Naive B cell (primary cell): Measurements from ENCODE around the gene CPEB1. TPM values are rescaled to one million over a fixed set of nuclear protein-coding genes. Genes with fewer than 3 reads are reported as not detected.

Experiments used
- ATAC-seq, 2 donors: fragments of 150-1000 bp; cut with Tn5 transposase; 2 replicates each; pipeline ENCODE4 v1.10.0; 2021; ENCODE audit warnings: low read depth in 2 of 2, mild to moderate bottlenecking in 2 of 2, moderate library complexity in 2 of 2
- DNase-seq: peaks from one replicate; pipeline ENCODE4 v3.0.0; 2022
- H3K27ac Mint-ChIP-seq, 6 donors: one replicate each; pipeline ENCODE4 v1.8.0; 2020 to 2022; ENCODE audit warnings: mild to moderate bottlenecking in 6 of 6, mixed read lengths in 6 of 6, moderate library complexity in 5 of 6, inconsistent platforms in 2 of 6
- H3K27me3 Mint-ChIP-seq, 3 donors: one replicate each; pipeline ENCODE4 v1.8.0; 2021 to 2022; ENCODE audit warnings: mixed read lengths in 3 of 3, mild to moderate bottlenecking in 1 of 3
- H3K36me3 Mint-ChIP-seq, 2 donors: one replicate each; pipeline ENCODE4 v1.8.0; 2020 to 2022; ENCODE audit warnings: mixed read lengths in 2 of 2, inconsistent platforms in 1 of 2, mild to moderate bottlenecking in 1 of 2
- H3K4me1 Mint-ChIP-seq, 3 donors: one replicate each; pipeline ENCODE4 v1.8.0; 2020 to 2022; ENCODE audit warnings: mixed read lengths in 3 of 3, inconsistent platforms in 1 of 3, mild to moderate bottlenecking in 1 of 3, moderate library complexity in 1 of 3
- H3K4me3 Mint-ChIP-seq, 8 donors: one replicate each; pipeline ENCODE4 v1.8.0; 2020 to 2022; ENCODE audit warnings: mild to moderate bottlenecking in 8 of 8, mixed read lengths in 8 of 8, moderate library complexity in 8 of 8, inconsistent platforms in 2 of 8
- H3K9me3 Mint-ChIP-seq, 7 donors: one replicate each; pipeline ENCODE4 v1.8.0; 2020 to 2022; ENCODE audit warnings: mixed read lengths in 7 of 7, mild to moderate bottlenecking in 5 of 7, inconsistent platforms in 2 of 7, moderate library complexity in 1 of 7
- polyA plus RNA-seq, 6 donors: library from polyadenylated mRNA; unstranded; fragments of 300-500 nt; fragmentation: Illumina TruSeq; gene quantifications; one replicate each; pipeline ENCODE4 v1.2.3, GENCODE V29; 2021; ENCODE audit warnings: low read depth in 6 of 6

CPEB1 gene
- polyA plus RNA-seq, 6 donors from 2014 or later: 0.09 to 0.24 TPM; not detected in 4

- no peak overlapping the region for H3K4me3 Mint-ChIP-seq
- ATAC-seq (no peak), DNase-seq (no peak)
- H3K4me1 Mint-ChIP-seq: peaks cover 0 to 7% (median 0%) of the 10 kb centered on the region in 3 donors
- H3K9me3 Mint-ChIP-seq: no peaks in the 10 kb centered on the region
- no peak overlapping the region for H3K27ac Mint-ChIP-seq
- H3K27me3 Mint-ChIP-seq: peaks cover 59 to 60% (median 59%) of the 10 kb centered on the region in 3 donors
- no peaks in the 10 kb centered on the region for H3K36me3 Mint-ChIP-seq
These were observed 77.3 kb downstream of the CPEB1 start for GRCh38 chr15:82569834-82570233.

- DNase-seq (no peak), ATAC-seq (no peak)
- Mint-ChIP-seq H3K4me1 (peaks cover 0 to 7% (median 0%) of the 10 kb centered on the region in 3 donors), H3K27ac (no peak overlapping the region), H3K4me3 (no peak overlapping the region), H3K9me3 (no peaks in the 10 kb centered on the region), H3K27me3 (peaks cover 56 to 62% (median 61%) of the 10 kb centered on the region in 3 donors), H3K36me3 (no peaks in the 10 kb centered on the region)
These were observed 78.2 kb downstream of the CPEB1 start for GRCh38 chr15:82568986-82569385.

GRCh38 chr15:82567661-82568060 lies 79.5 kb downstream of the CPEB1 start:
- Mint-ChIP-seq H3K9me3 (no peaks in the 10 kb centered on the region), H3K36me3 (no peaks in the 10 kb centered on the region), H3K27ac (no peak overlapping the region), H3K4me1 (peaks cover 0 to 7% (median 0%) of the 10 kb centered on the region in 3 donors), H3K27me3 (peaks cover 43 to 55% (median 50%) of the 10 kb centered on the region in 3 donors), H3K4me3 (no peak overlapping the region)
- ATAC-seq (no peak), DNase-seq (no peak)

- Mint-ChIP-seq H3K9me3 (no peaks in the 10 kb centered on the region), H3K4me1 (peaks cover 0 to 2% (median 0%) of the 10 kb centered on the region in 3 donors), H3K27me3 (peaks cover 33 to 46% (median 42%) of the 10 kb centered on the region in 3 donors), H3K36me3 (no peaks in the 10 kb centered on the region), H3K27ac (no peak overlapping the region), H3K4me3 (no peak overlapping the region)
- ATAC-seq (no peak), DNase-seq (no peak)
These were observed 80.5 kb downstream of the CPEB1 start for GRCh38 chr15:82566690-82567089.

- ATAC-seq: no peak
- H3K9me3 Mint-ChIP-seq: no peaks in the 10 kb centered on the region
- no peaks in the 10 kb centered on the region for H3K36me3 Mint-ChIP-seq
- H3K27me3 Mint-ChIP-seq: peaks cover 13 to 16% (median 14%) of the 10 kb centered on the region in 3 donors
- no peak for DNase-seq
- no peaks in the 10 kb centered on the region for H3K4me1 Mint-ChIP-seq
- H3K4me3 Mint-ChIP-seq: no peak overlapping the region
- no peak overlapping the region for H3K27ac Mint-ChIP-seq
These were observed 88.7 kb downstream of the CPEB1 start for GRCh38 chr15:82558502-82558901.

- Mint-ChIP-seq H3K4me1 (peaks cover 0 to 2% (median 0%) of the 10 kb centered on the region in 3 donors), H3K27me3 (peaks cover 29 to 33% (median 31%) of the 10 kb centered on the region in 3 donors), H3K4me3 (no peak overlapping the region), H3K36me3 (no peaks in the 10 kb centered on the region), H3K9me3 (no peaks in the 10 kb centered on the region), H3K27ac (no peak overlapping the region)
- ATAC-seq: no peak
- DNase-seq: no peak
These were observed 90.7 kb downstream of the CPEB1 start for GRCh38 chr15:82556315-82557035.

- ATAC-seq (no peak), DNase-seq (no peak)
- Mint-ChIP-seq H3K27me3 (peaks cover 40 to 41% (median 41%) of the 10 kb centered on the region in 3 donors), H3K4me3 (no peak overlapping the region), H3K36me3 (no peaks in the 10 kb centered on the region), H3K4me1 (peaks cover 0 to 2% (median 0%) of the 10 kb centered on the region in 3 donors), H3K27ac (no peak overlapping the region), H3K9me3 (no peaks in the 10 kb centered on the region)
These were observed 92.3 kb downstream of the CPEB1 start for GRCh38 chr15:82554849-82555248.

- Mint-ChIP-seq H3K27me3 (peaks cover 41 to 42% (median 42%) of the 10 kb centered on the region in 3 donors), H3K4me1 (peaks cover 0 to 2% (median 0%) of the 10 kb centered on the region in 3 donors), H3K27ac (no peak overlapping the region), H3K4me3 (no peak overlapping the region), H3K36me3 (no peaks in the 10 kb centered on the region), H3K9me3 (no peaks in the 10 kb centered on the region)
- ATAC-seq: no peak
- DNase-seq: no peak
These were observed 92.8 kb downstream of the CPEB1 start for GRCh38 chr15:82554351-82554750.

- DNase-seq (no peak), ATAC-seq (no peak)
- H3K36me3 Mint-ChIP-seq: no peaks in the 10 kb centered on the region
- H3K4me1 Mint-ChIP-seq: peaks cover 0 to 2% (median 0%) of the 10 kb centered on the region in 3 donors
- no peak overlapping the region for H3K4me3 Mint-ChIP-seq
- H3K9me3 Mint-ChIP-seq: no peaks in the 10 kb centered on the region
- H3K27me3 Mint-ChIP-seq: peaks cover 38 to 42% (median 42%) of the 10 kb centered on the region in 3 donors
- H3K27ac Mint-ChIP-seq: peak overlapping the region in 1 of 6 donors; percentile 9
These were observed 93.3 kb downstream of the CPEB1 start for GRCh38 chr15:82553846-82554245.

GRCh38 chr15:82552861-82553260 lies 94.3 kb downstream of the CPEB1 start:
- Mint-ChIP-seq H3K4me3 (no peak overlapping the region), H3K4me1 (peaks cover 0 to 2% (median 0%) of the 10 kb centered on the region in 3 donors)

GRCh38 chr15:82551646-82552247 lies 95.4 kb downstream of the CPEB1 start:
- H3K4me1 Mint-ChIP-seq: peaks cover 0 to 2% (median 0%) of the 10 kb centered on the region in 3 donors
- peak overlapping the region in 1 of 8 donors; percentile 64 for H3K4me3 Mint-ChIP-seq
- H3K27ac Mint-ChIP-seq: no peak overlapping the region
- H3K27me3 Mint-ChIP-seq: peaks cover 32 to 38% (median 36%) of the 10 kb centered on the region in 3 donors
- H3K9me3 Mint-ChIP-seq: no peaks in the 10 kb centered on the region
- no peak for ATAC-seq
- DNase-seq: no peak
- H3K36me3 Mint-ChIP-seq: no peaks in the 10 kb centered on the region

More at GRCh38 chr15:82552861-82553260, 94.3 kb downstream of the CPEB1 start:
- ATAC-seq: no peak
- Mint-ChIP-seq H3K27ac (no peak overlapping the region), H3K27me3 (peaks cover 38 to 42% (median 41%) of the 10 kb centered on the region in 3 donors), H3K9me3 (no peaks in the 10 kb centered on the region), H3K36me3 (no peaks in the 10 kb centered on the region)
- DNase-seq: no peak

- no peak for ATAC-seq
- Mint-ChIP-seq H3K4me3 (no peak overlapping the region), H3K4me1 (peaks cover 0 to 2% (median 0%) of the 10 kb centered on the region in 3 donors), H3K36me3 (no peaks in the 10 kb centered on the region), H3K9me3 (no peaks in the 10 kb centered on the region), H3K27me3 (peaks cover 35 to 54% (median 40%) of the 10 kb centered on the region in 3 donors), H3K27ac (no peak overlapping the region)
- DNase-seq: no peak
These were observed 97.9 kb downstream of the CPEB1 start for GRCh38 chr15:82549199-82549665.

- Mint-ChIP-seq H3K4me3 (no peak overlapping the region), H3K27me3 (peaks cover 31 to 53% (median 39%) of the 10 kb centered on the region in 3 donors), H3K9me3 (no peaks in the 10 kb centered on the region), H3K27ac (no peak overlapping the region), H3K36me3 (no peaks in the 10 kb centered on the region), H3K4me1 (peaks cover 0 to 2% (median 0%) of the 10 kb centered on the region in 3 donors)
- DNase-seq (no peak), ATAC-seq (no peak)
These were observed 98.5 kb downstream of the CPEB1 start for GRCh38 chr15:82548700-82549099.

GRCh38 chr15:82545478-82545877 lies 101.7 kb downstream of the CPEB1 start:
- no peaks in the 10 kb centered on the region for H3K9me3 Mint-ChIP-seq
- no peak for DNase-seq
- no peaks in the 10 kb centered on the region for H3K36me3 Mint-ChIP-seq
- peak overlapping the region in 1 of 8 donors; percentile 37 for H3K4me3 Mint-ChIP-seq
- ATAC-seq: no peak
- H3K27ac Mint-ChIP-seq: no peak overlapping the region
- H3K27me3 Mint-ChIP-seq: peaks cover 10 to 26% (median 16%) of the 10 kb centered on the region in 3 donors
- peaks cover 6 to 9% (median 9%) of the 10 kb centered on the region in 3 donors for H3K4me1 Mint-ChIP-seq
